Loucy (cell line): ENCODE data around the gene RMND5B.

Source experiments
- H2AFZ ChIP-seq: fragments of 200-600 bp; sonication (generic); 2 replicates; pipeline ENCODE4 v1.6.0; 2016; ENCODE audit warnings: antibody characterized with exemption, mild to moderate bottlenecking, low read length, moderate library complexity
- H3F3A ChIP-seq: fragments of 200-600 bp; 2 replicates; pipeline ENCODE4 v1.6.0; 2016; ENCODE audit warnings: antibody characterized with exemption, low read depth, mild to moderate bottlenecking
- H3K27me3 ChIP-seq: fragments of 200-600 bp; sonication (generic); 2 replicates; pipeline ENCODE4 v1.6.1; 2014; ENCODE audit warnings: low read length, mild to moderate bottlenecking; ENCODE audit not compliant: insufficient read depth, poor library complexity, severe bottlenecking
- H3K36me3 ChIP-seq: fragments of 200-600 bp; sonication (generic); 2 replicates; pipeline ENCODE4 v1.6.1; 2016; ENCODE audit warnings: low read length; ENCODE audit not compliant: insufficient read depth
- H3K4me1 ChIP-seq: fragments of 200-600 bp; sonication (generic); 2 replicates; pipeline ENCODE4 v1.5.1; 2014; ENCODE audit warnings: low read length, mild to moderate bottlenecking; ENCODE audit not compliant: insufficient read depth, poor library complexity, severe bottlenecking
- H3K4me2 ChIP-seq: fragments of 200-600 bp; sonication (generic); 2 replicates; pipeline ENCODE4 v1.6.0; 2014; ENCODE audit warnings: antibody characterized with exemption, low read length, low read depth, mild to moderate bottlenecking; ENCODE audit not compliant: poor library complexity, severe bottlenecking
- H3K4me3 ChIP-seq: fragments of 200-600 bp; sonication (generic); 2 replicates; pipeline ENCODE4 v1.5.1; 2014; ENCODE audit warnings: low read length, mild to moderate bottlenecking, mixed read lengths; ENCODE audit not compliant: poor library complexity, severe bottlenecking
- H3K79me2 ChIP-seq: fragments of 200-600 bp; sonication (generic); 2 replicates; pipeline ENCODE4 v1.6.1; 2014; ENCODE audit warnings: low read length; ENCODE audit not compliant: insufficient read depth
- H3K9ac ChIP-seq: fragments of 200-600 bp; sonication (generic); 2 replicates; pipeline ENCODE4 v1.6.0; 2014; ENCODE audit warnings: mild to moderate bottlenecking, low read depth, low read length, moderate library complexity; ENCODE audit not compliant: poor library complexity, severe bottlenecking
- H3K9me2 ChIP-seq: fragments of 200-600 bp; sonication (generic); replicated peaks from 2 replicates; pipeline ENCODE4 v1.6.1; 2016; ENCODE audit warnings: low read depth, low read length, mixed read lengths
- H3K9me3 ChIP-seq: fragments of 200-600 bp; sonication (generic); 2 replicates; pipeline ENCODE4 v1.6.1; 2014; ENCODE audit warnings: mild to moderate bottlenecking, antibody characterized with exemption, low read length, low read depth; ENCODE audit not compliant: insufficient read depth
- H4K20me1 ChIP-seq: fragments of 200-600 bp; sonication (generic); 2 replicates; pipeline ENCODE4 v1.6.0; 2014; ENCODE audit warnings: antibody characterized with exemption, low read length, mild to moderate bottlenecking; ENCODE audit not compliant: insufficient read depth, poor library complexity, severe bottlenecking
- EZH2phosphoT487 ChIP-seq: fragments of 200-600 bp; IDR thresholded peaks from 2 replicates; pipeline ENCODE4 v1.6.1; 2018; ENCODE audit warnings: antibody characterized with exemption, mild to moderate bottlenecking, moderate library complexity, borderline replicate concordance
- TF ChIP-seq, protein P1 (sequence below): fragments of 200-600 bp; sonication (generic); conservative IDR thresholded peaks from 2 replicates; pipeline ENCODE4 v1.5.1; 2014; ENCODE audit warnings: mild to moderate bottlenecking, antibody characterized with exemption, low read length

Gene RMND5B

DNA sequence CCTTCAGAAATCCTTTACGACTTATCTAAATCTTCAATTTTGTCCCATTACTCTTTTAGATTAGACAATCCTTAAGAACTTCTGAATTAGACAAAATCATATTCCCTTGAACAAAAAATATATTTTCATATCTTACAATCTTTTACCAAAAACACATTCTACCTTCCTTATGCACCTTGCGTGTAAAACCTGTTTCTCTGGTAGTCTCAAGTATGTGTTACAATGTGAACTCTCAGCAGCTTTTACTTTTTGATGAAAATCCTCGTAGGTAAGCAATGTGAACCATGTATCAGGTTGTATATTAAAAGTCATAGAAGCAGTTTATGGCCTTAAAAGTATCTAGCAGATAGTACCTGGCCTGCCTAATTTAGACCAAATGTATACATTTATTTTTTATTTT is 43.6 kb downstream of the RMND5B start:
- Histone ChIP-seq H3K27me3 (no peaks in the 10 kb centered on the region), H3K4me1 (peaks cover 4% of the 10 kb centered on the region), H3K9me3 (no peaks in the 10 kb centered on the region), H3F3A (no peaks in the 10 kb centered on the region), H3K36me3 (no peaks in the 10 kb centered on the region), H4K20me1 (no peaks in the 10 kb centered on the region), H2AFZ (no peak overlapping the region), H3K9me2 (no peaks in the 10 kb centered on the region), H3K9ac (no peak overlapping the region), H3K79me2 (no peaks in the 10 kb centered on the region), H3K4me3 (no peak overlapping the region), H3K4me2 (no peak overlapping the region)
- TF ChIP-seq, protein P1, sequence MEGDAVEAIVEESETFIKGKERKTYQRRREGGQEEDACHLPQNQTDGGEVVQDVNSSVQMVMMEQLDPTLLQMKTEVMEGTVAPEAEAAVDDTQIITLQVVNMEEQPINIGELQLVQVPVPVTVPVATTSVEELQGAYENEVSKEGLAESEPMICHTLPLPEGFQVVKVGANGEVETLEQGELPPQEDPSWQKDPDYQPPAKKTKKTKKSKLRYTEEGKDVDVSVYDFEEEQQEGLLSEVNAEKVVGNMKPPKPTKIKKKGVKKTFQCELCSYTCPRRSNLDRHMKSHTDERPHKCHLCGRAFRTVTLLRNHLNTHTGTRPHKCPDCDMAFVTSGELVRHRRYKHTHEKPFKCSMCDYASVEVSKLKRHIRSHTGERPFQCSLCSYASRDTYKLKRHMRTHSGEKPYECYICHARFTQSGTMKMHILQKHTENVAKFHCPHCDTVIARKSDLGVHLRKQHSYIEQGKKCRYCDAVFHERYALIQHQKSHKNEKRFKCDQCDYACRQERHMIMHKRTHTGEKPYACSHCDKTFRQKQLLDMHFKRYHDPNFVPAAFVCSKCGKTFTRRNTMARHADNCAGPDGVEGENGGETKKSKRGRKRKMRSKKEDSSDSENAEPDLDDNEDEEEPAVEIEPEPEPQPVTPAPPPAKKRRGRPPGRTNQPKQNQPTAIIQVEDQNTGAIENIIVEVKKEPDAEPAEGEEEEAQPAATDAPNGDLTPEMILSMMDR = no peak
- TF ChIP-seq EZH2phosphoT487 = no peak

GRCh38 chr5:178176791-178177190 is 46.0 kb downstream of the RMND5B start:
- Histone ChIP-seq H3K79me2 (no peaks in the 10 kb centered on the region), H3K4me2 (no peak overlapping the region), H3K36me3 (no peaks in the 10 kb centered on the region), H3K9ac (no peak overlapping the region), H3K4me1 (peaks cover 5% of the 10 kb centered on the region), H4K20me1 (no peaks in the 10 kb centered on the region), H2AFZ (no peak overlapping the region), H3K9me2 (no peaks in the 10 kb centered on the region), H3F3A (no peaks in the 10 kb centered on the region), H3K4me3 (no peak overlapping the region), H3K9me3 (no peaks in the 10 kb centered on the region), H3K27me3 (no peaks in the 10 kb centered on the region)
- TF ChIP-seq, protein P1 = no peak
- TF ChIP-seq EZH2phosphoT487 = no peak

DNA sequence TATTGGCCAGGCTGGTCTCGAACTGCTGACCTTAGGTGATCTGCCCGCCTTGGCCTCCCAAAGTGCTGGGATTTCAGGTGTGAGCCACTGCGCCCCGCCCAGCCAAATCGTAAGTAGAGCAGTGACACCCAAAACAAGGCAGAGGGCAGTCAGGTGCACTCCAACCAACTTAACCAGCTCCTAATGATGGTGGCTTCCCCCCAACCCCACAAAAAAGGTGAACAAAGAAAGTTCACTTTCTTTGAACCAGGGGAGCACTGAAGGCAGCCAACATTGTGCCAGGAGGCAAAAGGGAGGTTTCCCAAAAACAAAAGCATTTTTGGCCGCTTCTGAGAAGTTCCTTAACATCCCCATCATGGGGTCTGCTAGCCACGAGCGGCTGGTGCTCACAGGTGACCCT is 46.8 kb downstream of the RMND5B start:
- TF ChIP-seq, protein P1 = peak; percentile 21; the same call in 1 of the 2 replicates
- TF ChIP-seq EZH2phosphoT487 = no peak
- Histone ChIP-seq H3K27me3 (no peaks in the 10 kb centered on the region), H3K4me3 (no peak overlapping the region), H3K9me2 (no peaks in the 10 kb centered on the region), H3K36me3 (no peaks in the 10 kb centered on the region), H4K20me1 (no peaks in the 10 kb centered on the region), H3K4me2 (no peak overlapping the region), H3K4me1 (peaks cover 10% of the 10 kb centered on the region), H3F3A (no peaks in the 10 kb centered on the region), H2AFZ (peak overlapping the region; percentile 20; the same call in 1 of the 2 replicates), H3K79me2 (no peaks in the 10 kb centered on the region), H3K9ac (no peak overlapping the region), H3K9me3 (no peaks in the 10 kb centered on the region)
